Subcutaneous adipose tissue (tissue), 4 donors: Measurements from ENCODE around the gene EIF4G3. TPM values are rescaled to one million over a fixed set of nuclear protein-coding genes. Genes with fewer than 3 reads are reported as not detected.

Experiments used
- CTCF ChIP-seq: fragments of 450-650 bp; IDR thresholded peaks from one replicate; pipeline ENCODE4 v1.5.1; 2016; ENCODE audit warnings: low read depth, mild to moderate bottlenecking, control low read depth, antibody characterized with exemption, moderate library complexity
- total RNA-seq, 4 donors: library from RNA; depleted of rRNA; stranded (reverse); fragments of >200 nt; gene quantifications; one replicate each; pipeline ENCODE4 v1.1.0, GENCODE V29; 2016

Gene EIF4G3
- total RNA-seq, 4 donors from 2014 or later = 41.0 to 60.2 (median 51.7) TPM

GRCh38 chr1:20868263-20868662, 308.4 kb downstream of the EIF4G3 start:
- TF ChIP-seq CTCF = no peak

- no peak for TF ChIP-seq CTCF
Observed at GRCh38 chr1:20867847-20868246, 308.9 kb downstream of the EIF4G3 start.

- TF ChIP-seq CTCF = no peak
Observed at GRCh38 chr1:20867062-20867461, 309.6 kb downstream of the EIF4G3 start.

GRCh38 chr1:20865001-20865400, 311.7 kb downstream of the EIF4G3 start:
- no peak for TF ChIP-seq CTCF

GRCh38 chr1:20854529-20854928, 322.2 kb downstream of the EIF4G3 start:
- no peak for TF ChIP-seq CTCF

- TF ChIP-seq CTCF = no peak
Observed at GRCh38 chr1:20850021-20850420, 326.7 kb downstream of the EIF4G3 start.

- no peak for TF ChIP-seq CTCF
Observed at GRCh38 chr1:20849100-20849499, 327.6 kb downstream of the EIF4G3 start.
